ENCODE results near the gene ABO.
"Not testable (repeated sequence)": the region's sequence is repeated elsewhere in the genome, so short reads cannot be mapped to it uniquely, and the experiment has no call there.

GRCh38 chr9:133251221-133251620 lies 23.8 kb downstream of the ABO start:
- not testable (repeated sequence) for TF ChIP-seq CTCF (conservative IDR thresholded peaks at IDR 0.05; ENCODE audit: low read length); EZH2phosphoT487 (IDR thresholded peaks at IDR 0.05; ENCODE audit: borderline replicate concordance)

Data from Loucy (cell line).